Transverse colon (tissue), 3 donors: ENCODE measurements around the gene L3HYPDH.

Experiments used
- EP300 ChIP-seq: sonication (generic); formaldehyde crosslinking; IDR thresholded peaks from one replicate; pipeline ENCODE4 v1.6.1; 2017; ENCODE audit warnings: antibody characterized with exemption, low read depth
- POLR2A ChIP-seq: fragments of 450-650 bp; IDR thresholded peaks from one replicate; pipeline ENCODE4 v1.6.1; 2016; ENCODE audit warnings: antibody characterized with exemption, mild to moderate bottlenecking, moderate library complexity
- TF ChIP-seq, protein P1 (sequence below), 5 experiments: fragments of 200-600 bp in 3 of 5; fragments of 450-650 bp in 2 of 5; sonication (generic) in 3 of 5; IDR thresholded peaks; 1 replicate in 2 of 5; 2 replicates in 3 of 5; pipeline ENCODE4 v1.5.1; 2016 to 2017; ENCODE audit warnings: antibody characterized with exemption in 5 of 5, inconsistent platforms in 3 of 5, mild to moderate bottlenecking in 2 of 5, moderate library complexity in 1 of 5

GRCh38 chr14:59454139-59454538 lies 30.1 kb downstream of the L3HYPDH start:
- TF ChIP-seq, protein P1, sequence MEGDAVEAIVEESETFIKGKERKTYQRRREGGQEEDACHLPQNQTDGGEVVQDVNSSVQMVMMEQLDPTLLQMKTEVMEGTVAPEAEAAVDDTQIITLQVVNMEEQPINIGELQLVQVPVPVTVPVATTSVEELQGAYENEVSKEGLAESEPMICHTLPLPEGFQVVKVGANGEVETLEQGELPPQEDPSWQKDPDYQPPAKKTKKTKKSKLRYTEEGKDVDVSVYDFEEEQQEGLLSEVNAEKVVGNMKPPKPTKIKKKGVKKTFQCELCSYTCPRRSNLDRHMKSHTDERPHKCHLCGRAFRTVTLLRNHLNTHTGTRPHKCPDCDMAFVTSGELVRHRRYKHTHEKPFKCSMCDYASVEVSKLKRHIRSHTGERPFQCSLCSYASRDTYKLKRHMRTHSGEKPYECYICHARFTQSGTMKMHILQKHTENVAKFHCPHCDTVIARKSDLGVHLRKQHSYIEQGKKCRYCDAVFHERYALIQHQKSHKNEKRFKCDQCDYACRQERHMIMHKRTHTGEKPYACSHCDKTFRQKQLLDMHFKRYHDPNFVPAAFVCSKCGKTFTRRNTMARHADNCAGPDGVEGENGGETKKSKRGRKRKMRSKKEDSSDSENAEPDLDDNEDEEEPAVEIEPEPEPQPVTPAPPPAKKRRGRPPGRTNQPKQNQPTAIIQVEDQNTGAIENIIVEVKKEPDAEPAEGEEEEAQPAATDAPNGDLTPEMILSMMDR (IDR thresholded peaks at IDR 0.05) = no peak
- no peak for TF ChIP-seq POLR2A
- no peak for TF ChIP-seq EP300
